HepG2 (cell line): Measurements from ENCODE around the gene TLE2. TPM values are rescaled to one million over a fixed set of nuclear protein-coding genes. Genes with fewer than 3 reads are reported as not detected.
A peak's percentile ranks its signal among the peaks of the same experiment; 100 is the strongest.

Experiments
- TCF12 ChIP-seq, 2 experiments: fragments of 450-650 bp in 1 of 2; sonication (generic) in 1 of 2; formaldehyde crosslinking in 1 of 2; IDR thresholded peaks; 2 replicates each; pipeline versions ENCODE4 v1.6.1 to v1.8.0; 2017 to 2022; ENCODE audit warnings: antibody characterized with exemption in 1 of 2, mild to moderate bottlenecking in 1 of 2, missing genetic modification reagents in 1 of 2, moderate library complexity in 1 of 2
- TFE3 ChIP-seq: IDR thresholded peaks from 2 replicates; pipeline ENCODE4 v1.6.1; 2016
- ZBTB1 ChIP-seq: sonication (generic); formaldehyde crosslinking; IDR thresholded peaks from 2 replicates; pipeline ENCODE4 v1.4.0; 2020; ENCODE audit warnings: missing genetic modification reagents, borderline replicate concordance
- ZNF292 ChIP-seq: sonication (generic); formaldehyde crosslinking; IDR thresholded peaks from 2 replicates; pipeline ENCODE4 v1.8.1; 2022; ENCODE audit warnings: mild to moderate bottlenecking, low read depth, missing genetic modification reagents, borderline replicate concordance
- ZNF33A ChIP-seq: sonication (generic); formaldehyde crosslinking; IDR thresholded peaks from 2 replicates; pipeline ENCODE4 v1.5.1; 2020; ENCODE audit warnings: missing genetic modification reagents, mild to moderate bottlenecking, moderate library complexity, borderline replicate concordance
- ZNF354B ChIP-seq: sonication (generic); formaldehyde crosslinking; IDR thresholded peaks from 2 replicates; pipeline ENCODE4 v1.8.0; 2022; ENCODE audit warnings: mild to moderate bottlenecking, missing genetic modification reagents
- ZNF530 ChIP-seq: sonication (generic); formaldehyde crosslinking; IDR thresholded peaks from 2 replicates; pipeline ENCODE4 v1.5.0; 2020; ENCODE audit warnings: low read depth, mild to moderate bottlenecking, missing genetic modification reagents
- ZNF549 ChIP-seq: sonication (generic); formaldehyde crosslinking; IDR thresholded peaks from 2 replicates; pipeline ENCODE4 v1.5.0; 2020; ENCODE audit warnings: missing genetic modification reagents
- ZNF589 ChIP-seq: sonication (generic); formaldehyde crosslinking; conservative IDR thresholded peaks from 2 replicates; pipeline ENCODE4 v1.8.0; 2022; ENCODE audit warnings: mild to moderate bottlenecking, moderate library complexity, missing genetic modification reagents
- ZNF740 ChIP-seq: sonication (generic); formaldehyde crosslinking; IDR thresholded peaks from 2 replicates; pipeline ENCODE4 v1.4.0; 2020; ENCODE audit warnings: missing genetic modification reagents
- ZNF770 ChIP-seq: sonication (generic); formaldehyde crosslinking; IDR thresholded peaks from 2 replicates; pipeline ENCODE4 v1.5.0; 2020; ENCODE audit warnings: mild to moderate bottlenecking, missing genetic modification reagents
- ZXDC ChIP-seq: sonication (generic); formaldehyde crosslinking; IDR thresholded peaks from 2 replicates; pipeline ENCODE4 v1.5.0; 2020; ENCODE audit warnings: mild to moderate bottlenecking, missing genetic modification reagents
- polyA plus RNA-seq, 8 experiments: library from polyadenylated mRNA; depleted of rRNA in 3 of 8; stranded (reverse) in 7 of 8; unstranded in 1 of 8; fragments of >200 nt; fragmentation: Illumina TruSeq in 4 of 8; extraction: Trizol in 4 of 8; gene quantifications; 2 replicates each; pipeline versions ENCODE4 v1.2.1 to v1.2.3, GENCODE V29; 2011 to 2016; ENCODE audit warnings: low read depth in 4 of 8, missing spikeins in 1 of 8, mixed read lengths in 1 of 8; ENCODE audit not compliant: insufficient read depth in 1 of 8
- total RNA-seq, 5 experiments: library from RNA; depleted of rRNA; stranded (reverse); fragments of >200 nt; fragmentation: Illumina TruSeq; extraction: Trizol; gene quantifications; 2 replicates each; pipeline ENCODE4 v1.2.3, GENCODE V29; 2016; ENCODE audit warnings: low read depth in 1 of 5
- TF ChIP-seq, protein P1 (sequence below): sonication (generic); formaldehyde crosslinking; IDR thresholded peaks from 2 replicates; pipeline ENCODE4 v1.4.0; 2020; ENCODE audit warnings: mild to moderate bottlenecking, low read depth, missing genetic modification reagents
- TF ChIP-seq, protein P2 (sequence below): IDR thresholded peaks from 2 replicates; pipeline ENCODE4 v1.6.1; 2016; ENCODE audit warnings: low read depth
- TF ChIP-seq, protein P3 (sequence below): sonication (generic); formaldehyde crosslinking; IDR thresholded peaks from 2 replicates; pipeline ENCODE4 v1.8.1; 2023; ENCODE audit warnings: missing genetic modification reagents, mild to moderate bottlenecking, borderline replicate concordance
- TF ChIP-seq, protein P4 (sequence below): sonication (generic); formaldehyde crosslinking; IDR thresholded peaks from 2 replicates; pipeline ENCODE4 v1.4.0; 2020; ENCODE audit warnings: missing genetic modification reagents, mild to moderate bottlenecking, borderline replicate concordance

Gene TLE2
- total and polyA plus RNA-seq, 2 of the 13 experiments (the other 11 are each of a cell fraction or from before 2014, with no cell fraction given) = 0.07 to 0.81 TPM

GRCh38 chr19:3036119-3036976 lies 7.3 kb upstream of the TLE2 start (continued):
- TF ChIP-seq ZBTB1 (CRISPR knock-in tag) (no peak), ZXDC (CRISPR knock-in tag) (no peak), TFE3 (CRISPR knock-in tag) (peak; percentile 45; the same call in 1 of the 2 replicates), TCF12 (IDR thresholded peaks at IDR 0.05) (no peak), TCF12 (CRISPR knock-in tag; IDR thresholded peaks at IDR 0.05) (no peak), ZNF740 (CRISPR knock-in tag) (peak; percentile 48; the same call in 1 of the 2 replicates), ZNF589 (peak; percentile 89; the same call in 1 of the 2 replicates), ZNF549 (CRISPR knock-in tag) (no peak), ZNF33A (CRISPR knock-in tag) (peak; percentile 95; the same call in 1 of the 2 replicates), ZNF530 (CRISPR knock-in tag) (no peak), ZNF770 (CRISPR knock-in tag) (peak; percentile 90), ZNF354B (CRISPR knock-in tag) (no peak), ZNF292 (CRISPR knock-in tag) (peak; percentile 50; the same call in 1 of the 2 replicates)
- TF ChIP-seq, protein P1, sequence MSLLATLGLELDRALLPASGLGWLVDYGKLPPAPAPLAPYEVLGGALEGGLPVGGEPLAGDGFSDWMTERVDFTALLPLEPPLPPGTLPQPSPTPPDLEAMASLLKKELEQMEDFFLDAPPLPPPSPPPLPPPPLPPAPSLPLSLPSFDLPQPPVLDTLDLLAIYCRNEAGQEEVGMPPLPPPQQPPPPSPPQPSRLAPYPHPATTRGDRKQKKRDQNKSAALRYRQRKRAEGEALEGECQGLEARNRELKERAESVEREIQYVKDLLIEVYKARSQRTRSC (CRISPR knock-in tag) = no peak
- TF ChIP-seq, protein P2, sequence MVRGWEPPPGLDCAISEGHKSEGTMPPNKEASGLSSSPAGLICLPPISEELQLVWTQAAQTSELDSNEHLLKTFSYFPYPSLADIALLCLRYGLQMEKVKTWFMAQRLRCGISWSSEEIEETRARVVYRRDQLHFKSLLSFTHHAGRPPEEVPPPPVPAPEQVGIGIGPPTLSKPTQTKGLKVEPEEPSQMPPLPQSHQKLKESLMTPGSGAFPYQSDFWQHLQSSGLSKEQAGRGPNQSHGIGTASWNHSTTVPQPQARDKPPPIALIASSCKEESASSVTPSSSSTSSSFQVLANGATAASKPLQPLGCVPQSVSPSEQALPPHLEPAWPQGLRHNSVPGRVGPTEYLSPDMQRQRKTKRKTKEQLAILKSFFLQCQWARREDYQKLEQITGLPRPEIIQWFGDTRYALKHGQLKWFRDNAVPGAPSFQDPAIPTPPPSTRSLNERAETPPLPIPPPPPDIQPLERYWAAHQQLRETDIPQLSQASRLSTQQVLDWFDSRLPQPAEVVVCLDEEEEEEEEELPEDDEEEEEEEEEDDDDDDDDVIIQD (CRISPR knock-in tag) = no peak
- TF ChIP-seq, protein P3, sequence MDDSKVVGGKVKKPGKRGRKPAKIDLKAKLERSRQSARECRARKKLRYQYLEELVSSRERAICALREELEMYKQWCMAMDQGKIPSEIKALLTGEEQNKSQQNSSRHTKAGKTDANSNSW = no peak
- TF ChIP-seq, protein P4, sequence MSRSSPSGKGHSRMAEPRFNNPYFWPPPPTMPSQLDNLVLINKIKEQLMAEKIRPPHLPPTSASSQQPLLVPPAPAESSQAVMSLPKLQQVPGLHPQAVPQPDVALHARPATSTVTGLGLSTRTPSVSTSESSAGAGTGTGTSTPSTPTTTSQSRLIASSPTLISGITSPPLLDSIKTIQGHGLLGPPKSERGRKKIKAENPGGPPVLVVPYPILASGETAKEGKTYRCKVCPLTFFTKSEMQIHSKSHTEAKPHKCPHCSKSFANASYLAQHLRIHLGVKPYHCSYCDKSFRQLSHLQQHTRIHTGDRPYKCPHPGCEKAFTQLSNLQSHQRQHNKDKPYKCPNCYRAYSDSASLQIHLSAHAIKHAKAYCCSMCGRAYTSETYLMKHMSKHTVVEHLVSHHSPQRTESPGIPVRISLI (CRISPR knock-in tag) = peak; percentile 24; the same call in 1 of the 2 replicates
